GM18505 (cell line): ENCODE data around the gene POU2F2.

ENCODE experiments used
- ATAC-seq: cut with Tn5 transposase; IDR thresholded peaks from one replicate; pipeline ENCODE4 v1.9.1; 2021; ENCODE audit not compliant: unreplicated experiment
- POLR2A ChIP-seq: IDR thresholded peaks from 4 replicates; pipeline ENCODE4 v1.6.1; 2011; ENCODE audit warnings: borderline replicate concordance; ENCODE audit not compliant: insufficient read depth, insufficient read length; ENCODE audit errors: extremely low read depth

The POU2F2 gene

DNA sequence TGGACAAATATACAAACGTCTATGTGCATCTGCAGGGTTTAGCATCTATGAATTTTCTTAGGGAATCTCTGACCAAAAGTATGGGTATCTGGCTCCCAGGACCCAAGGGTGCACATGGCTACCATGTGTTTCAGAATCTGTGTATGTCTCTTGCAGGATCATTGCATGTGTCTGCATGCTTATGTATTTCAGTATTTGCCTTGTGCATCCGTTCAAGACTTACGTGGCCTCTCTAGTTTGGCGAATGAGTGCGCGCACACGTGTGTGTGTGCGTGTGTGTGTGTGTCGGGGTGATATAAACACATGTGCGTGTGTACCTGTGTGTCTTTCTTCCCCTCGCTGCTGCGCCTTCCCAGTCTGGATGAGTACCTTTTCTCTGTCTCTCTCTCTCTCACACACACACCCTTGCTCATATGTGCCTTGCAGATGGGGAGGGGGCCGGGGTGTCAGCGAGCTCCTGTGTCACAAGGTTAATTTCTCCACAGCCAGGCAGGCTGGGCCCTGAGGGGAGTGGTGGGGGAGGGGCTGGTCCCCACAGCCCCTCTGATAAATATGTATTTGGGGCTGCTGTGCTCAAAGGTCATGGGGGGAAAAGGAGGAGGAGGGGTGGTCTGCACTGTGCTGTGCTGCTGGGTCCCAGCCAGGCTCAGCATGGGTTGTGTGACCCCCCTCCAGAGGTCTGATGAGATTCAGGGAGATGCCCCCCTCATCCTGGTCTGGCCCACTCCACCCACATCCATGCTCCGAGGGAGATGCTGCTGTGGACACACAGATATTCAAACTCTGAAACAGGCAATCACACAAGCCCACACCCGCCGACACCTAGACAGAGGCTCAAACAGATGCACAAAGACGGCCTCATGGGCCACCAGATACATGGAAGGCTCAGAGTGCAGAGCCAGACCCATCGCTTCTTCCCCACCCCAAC, 37.5 kb upstream of the POU2F2 start:
- ATAC-seq: no peak
- no peak for TF ChIP-seq POLR2A

DNA sequence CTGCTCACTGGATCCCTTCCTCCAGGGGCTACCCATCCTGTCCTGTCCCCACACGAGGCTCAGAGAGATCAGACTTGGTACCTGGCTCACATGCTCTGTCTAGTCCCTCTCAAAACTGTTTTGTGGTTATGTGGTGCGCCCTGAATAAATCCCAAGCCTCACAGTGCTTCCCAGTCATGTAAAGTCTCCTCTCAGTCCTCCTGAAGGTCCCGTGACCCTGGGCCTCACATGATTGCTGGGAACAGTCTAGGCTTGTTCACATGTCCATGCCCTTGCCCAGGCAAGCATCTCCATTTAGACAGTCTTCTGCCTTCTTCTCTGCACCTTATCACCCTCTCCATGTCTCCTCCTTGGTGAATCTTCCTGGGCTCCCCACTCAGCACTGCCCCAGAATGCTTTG, 36.0 kb upstream of the POU2F2 start:
- no peak for ATAC-seq
- no peak for TF ChIP-seq POLR2A

- TF ChIP-seq POLR2A: no peak
- no peak for ATAC-seq
Observed at GRCh38 chr19:42166316-42166715, 34.1 kb upstream of the POU2F2 start.

DNA sequence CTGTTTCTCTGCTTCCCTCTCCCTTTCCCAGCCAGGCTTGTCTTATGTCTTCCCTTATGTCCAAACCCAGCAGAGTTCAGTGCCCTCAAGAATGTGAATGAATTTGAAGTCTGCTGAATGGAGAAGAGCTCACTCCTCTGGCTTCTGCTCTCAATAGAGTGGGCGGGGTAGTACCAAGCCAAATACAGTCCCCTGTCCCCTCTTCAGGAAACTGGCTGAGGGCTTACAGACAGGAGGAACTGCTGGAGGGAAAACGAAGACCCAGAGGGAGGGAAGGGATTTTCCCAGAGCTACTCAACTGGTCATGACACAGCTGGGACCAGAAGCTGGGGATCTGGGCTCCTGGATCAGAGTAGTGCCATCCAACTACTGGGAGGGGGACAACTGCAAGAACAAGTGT, 32.9 kb upstream of the POU2F2 start:
- ATAC-seq: no peak
- no peak for TF ChIP-seq POLR2A

- no peak for ATAC-seq
- no peak for TF ChIP-seq POLR2A
Observed at GRCh38 chr19:42161616-42162263, 29.5 kb upstream of the POU2F2 start.

GRCh38 chr19:42159942-42160341, 27.7 kb upstream of the POU2F2 start:
- ATAC-seq: no peak
- no peak for TF ChIP-seq POLR2A

DNA sequence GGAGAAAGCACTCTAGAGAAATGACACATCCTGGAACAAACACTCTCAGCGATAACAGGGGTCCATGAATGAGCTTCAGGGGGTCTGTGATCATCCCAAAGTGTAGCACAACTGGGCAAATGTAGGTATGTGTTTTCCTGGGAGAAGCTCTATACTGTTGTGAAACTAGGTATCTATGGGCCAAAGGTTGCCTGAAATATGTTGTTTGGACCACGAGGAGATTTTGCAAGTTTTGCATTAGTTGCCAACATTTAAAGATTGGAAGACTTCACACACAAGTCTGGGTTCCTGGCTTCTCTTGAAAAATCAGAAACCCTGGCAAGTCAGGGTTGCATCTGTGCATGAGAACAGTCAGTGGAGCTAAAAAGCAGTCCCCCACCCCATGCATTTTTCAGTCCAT, 26.7 kb upstream of the POU2F2 start:
- no peak for ATAC-seq
- no peak for TF ChIP-seq POLR2A

DNA sequence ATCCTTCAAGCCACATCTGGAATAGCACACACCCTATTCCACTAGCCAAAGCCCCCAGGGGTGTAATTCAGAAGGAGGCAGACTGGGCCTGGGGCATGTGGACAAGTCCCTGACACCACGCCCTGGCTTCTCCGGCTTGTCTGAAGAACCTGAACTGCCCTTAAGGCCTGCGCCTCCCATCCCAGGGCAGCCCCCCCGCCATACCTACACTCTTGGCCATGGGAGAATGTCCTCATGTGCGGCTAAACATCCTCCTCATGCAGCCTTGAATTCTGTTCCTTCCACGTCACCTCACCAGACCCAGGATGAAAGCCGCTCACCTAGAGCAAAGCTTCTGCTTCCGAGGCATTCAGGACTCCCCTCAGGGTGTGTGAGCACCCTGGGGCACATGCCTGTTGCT, 24.3 kb upstream of the POU2F2 start:
- ATAC-seq: no peak
- no peak for TF ChIP-seq POLR2A

DNA sequence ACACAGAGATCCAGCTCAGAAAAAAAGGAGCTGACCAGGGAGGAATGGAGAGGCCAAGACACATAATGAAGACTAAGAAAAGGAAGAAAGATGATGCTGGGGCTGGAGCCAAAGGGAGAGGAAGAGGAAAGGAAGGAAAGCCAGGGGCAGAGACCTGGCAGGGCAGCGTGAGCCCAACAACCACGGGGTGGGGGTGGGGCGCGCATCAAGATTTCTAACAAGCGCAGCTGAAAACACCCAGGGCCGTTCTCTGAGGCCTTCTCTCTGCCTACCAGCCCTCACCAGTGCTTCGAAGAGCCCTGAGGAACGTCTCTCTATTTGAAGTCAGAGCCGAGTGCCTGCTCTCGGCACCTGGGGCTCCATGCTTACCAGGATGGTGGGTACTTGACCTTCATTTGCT, 23.6 kb upstream of the POU2F2 start:
- no peak for ATAC-seq
- no peak for TF ChIP-seq POLR2A

GRCh38 chr19:42154471-42155323, 22.5 kb upstream of the POU2F2 start:
- no peak for TF ChIP-seq POLR2A
- ATAC-seq: no peak

GRCh38 chr19:42153672-42154433, 21.6 kb upstream of the POU2F2 start:
- TF ChIP-seq POLR2A: no peak
- no peak for ATAC-seq

GRCh38 chr19:42152910-42153671, 20.8 kb upstream of the POU2F2 start:
- no peak for TF ChIP-seq POLR2A
- no peak for ATAC-seq

DNA sequence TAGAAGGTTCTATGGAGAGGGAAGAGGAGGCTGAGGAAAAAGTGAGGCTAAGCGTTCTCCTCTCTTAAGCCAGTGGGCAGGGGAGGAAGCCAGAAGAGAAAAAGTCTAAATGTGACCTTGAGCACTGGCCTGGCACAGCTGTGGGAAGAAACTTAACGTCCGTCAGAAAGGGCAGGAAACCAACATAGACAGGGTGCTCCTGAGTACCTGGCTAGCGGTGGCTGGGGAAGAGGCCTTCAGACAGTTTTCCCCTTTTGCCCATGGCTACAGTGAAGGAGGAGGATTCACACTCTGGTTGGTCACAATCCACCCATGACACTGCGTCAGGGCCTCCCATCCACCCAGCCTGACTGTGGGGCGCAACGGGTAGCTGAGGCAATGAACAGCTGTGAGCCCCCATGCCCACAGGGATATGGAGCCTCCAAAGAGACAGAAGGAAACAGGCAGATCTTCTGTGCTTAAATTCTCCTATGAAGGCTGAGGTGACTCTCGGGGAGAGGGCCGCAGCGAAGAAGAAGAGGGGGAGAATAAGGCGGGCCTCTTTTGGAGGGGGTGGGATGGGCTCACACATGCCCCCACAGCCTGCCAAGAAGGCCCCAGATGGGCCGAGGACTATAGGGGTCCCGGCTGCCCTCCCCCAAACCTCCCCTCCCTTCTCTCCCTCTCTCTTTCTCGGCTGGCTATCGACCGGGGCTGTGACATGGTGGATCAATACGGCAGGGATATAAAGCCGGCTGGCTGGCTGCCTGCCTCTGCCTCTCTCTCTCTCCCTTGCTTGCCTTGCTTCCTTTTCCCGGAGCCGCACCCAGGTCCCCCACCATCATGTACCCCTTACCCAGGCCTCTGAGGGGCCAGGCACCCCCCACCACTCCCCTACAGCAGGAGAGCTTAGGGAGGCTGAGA, 19.8 kb upstream of the POU2F2 start:
- no peak for ATAC-seq
- TF ChIP-seq POLR2A: no peak
